HCT116 (cell line): ENCODE measurements around the gene CUX1. TPM values are rescaled to one million over a fixed set of nuclear protein-coding genes. Genes with fewer than 3 reads are reported as not detected.
A peak's percentile ranks its signal among the peaks of the same experiment; 100 is the strongest.

Experiments used
- ATAC-seq: fragments of 200-7000 bp; cut with Tn5 transposase; 2 replicates; pipeline ENCODE4 v1.9.1; 2020; ENCODE audit warnings: mild to moderate bottlenecking, moderate library complexity
- BruUV-seq: library from RNA; stranded (reverse); fragments of 400-500 nt; replicated peaks from 2 replicates; lab custom pipeline; 2021; lab: Mats Ljungman, UMichigan
- CTCF ChIA-PET: fragments of 300-600 bp; sonication (Branson Sonifier 250); formaldehyde crosslinking; loops from one replicate; lab custom pipeline; 2021; ENCODE audit warnings: antibody characterized with exemption; lab: Charles Lee
- POLR2A ChIA-PET: fragments of 300-600, 350-600 bp; sonication (Branson Sonifier 250); formaldehyde crosslinking; loops from one replicate; lab custom pipeline; 2021; ENCODE audit warnings: antibody characterized with exemption; lab: Charles Lee
- RAD21 ChIA-PET, 2 experiments: fragments of 300-600 bp; sonication (Branson Sonifier 250); formaldehyde crosslinking; loops; one replicate each; lab custom pipeline; 2023; ENCODE audit warnings: low total read pairs in 2 of 2; ENCODE audit not compliant: uncharacterized antibody in 2 of 2, unreplicated experiment in 2 of 2, low non-redundant PET in 1 of 2; lab: Charles Lee
- DNase-seq: peaks from one replicate; pipeline ENCODE4 v3.0.0-alpha.2; 2010; ENCODE audit warnings: low read depth, low spot score
- H2AFZ ChIP-seq: fragments of 200-600 bp; shearing (Covaris generic), sonication (generic); 2 replicates; pipeline ENCODE4 v1.6.1; 2017; ENCODE audit warnings: low read depth, mixed run types, mixed read lengths, antibody characterized with exemption, low read length; ENCODE audit not compliant: poor library complexity, severe bottlenecking
- H3K27ac ChIP-seq: 2 replicates; pipeline ENCODE4 v1.5.1; 2012; ENCODE audit warnings: low read depth, low read length
- H3K27me3 ChIP-seq: fragments of 200-600 bp; sonication (generic); 2 replicates; pipeline ENCODE4 v1.6.1; 2016; ENCODE audit warnings: mixed run types, low read length, mixed read lengths; ENCODE audit not compliant: insufficient read depth
- H3K36me3 ChIP-seq, 2 experiments: fragments of 200-500 bp in 1 of 2; fragments of 200-600 bp in 1 of 2; sonication (Bioruptor generic) in 1 of 2; sonication (generic) in 1 of 2; 2 replicates each; pipeline versions ENCODE4 v1.5.1 to v1.6.1; 2014 to 2016; ENCODE audit warnings: low read length in 2 of 2, inconsistent platforms in 1 of 2, mixed read lengths in 1 of 2, mixed run types in 1 of 2; ENCODE audit not compliant: insufficient read depth in 2 of 2, control insufficient read depth in 1 of 2
- H3K4me1 ChIP-seq, 2 experiments: fragments of 200-600 bp in 1 of 2; sonication (generic) in 1 of 2; 2 replicates each; pipeline versions ENCODE4 v1.5.1 to v1.6.1; 2012 to 2017; ENCODE audit warnings: low read length in 2 of 2, inconsistent platforms in 1 of 2, mild to moderate bottlenecking in 1 of 2, mixed read lengths in 1 of 2, mixed run types in 1 of 2, moderate library complexity in 1 of 2; ENCODE audit not compliant: insufficient read depth in 2 of 2, control insufficient read depth in 1 of 2
- H3K4me2 ChIP-seq: fragments of 200-600 bp; sonication (generic); 2 replicates; pipeline ENCODE4 v1.6.1; 2017; ENCODE audit warnings: mixed run types, low read length, mixed read lengths
- H3K4me3 ChIP-seq, 2 experiments: fragments of 200-600 bp in 1 of 2; sonication (generic) in 1 of 2; replicated peaks in 1 of 2; 2 replicates each; pipeline ENCODE4 v1.5.1; 2011 to 2016; ENCODE audit warnings: low read length in 2 of 2, control low read depth in 1 of 2, low read depth in 1 of 2, mild to moderate bottlenecking in 1 of 2, mixed read lengths in 1 of 2, mixed run types in 1 of 2
- H3K79me2 ChIP-seq: fragments of 200-600 bp; sonication (generic); 2 replicates; pipeline ENCODE4 v1.6.1; 2017; ENCODE audit warnings: mild to moderate bottlenecking, mixed run types, low read length, moderate library complexity, mixed read lengths; ENCODE audit not compliant: insufficient read depth
- H3K9ac ChIP-seq: fragments of 200-600 bp; sonication (generic); 2 replicates; pipeline ENCODE4 v1.6.1; 2016; ENCODE audit warnings: low read length, mixed read lengths
- H3K9me2 ChIP-seq: fragments of 200-600 bp; sonication (generic), shearing (Covaris generic); 2 replicates; pipeline ENCODE4 v1.6.1; 2017; ENCODE audit warnings: mixed run types, mild to moderate bottlenecking, moderate library complexity; ENCODE audit not compliant: insufficient read depth
- H3K9me3 ChIP-seq, 2 experiments: fragments of 200-500 bp in 1 of 2; fragments of 200-600 bp in 1 of 2; sonication (Bioruptor generic) in 1 of 2; sonication (generic) in 1 of 2; 2 replicates each; pipeline ENCODE4 v1.6.1; 2014 to 2017; ENCODE audit warnings: low read length in 2 of 2, mixed read lengths in 2 of 2, inconsistent platforms in 1 of 2, low read depth in 1 of 2, mild to moderate bottlenecking in 1 of 2, mixed run types in 1 of 2, moderate library complexity in 1 of 2; ENCODE audit not compliant: control insufficient read depth in 1 of 2, insufficient read depth in 1 of 2
- H4K20me1 ChIP-seq: fragments of 200-600 bp; sonication (generic), shearing (Covaris generic); 2 replicates; pipeline ENCODE4 v1.6.1; 2017; ENCODE audit warnings: mixed run types, mild to moderate bottlenecking, moderate library complexity; ENCODE audit not compliant: insufficient read depth
- ATF3 ChIP-seq: IDR thresholded peaks from 2 replicates; pipeline ENCODE4 v1.6.1; 2012
- CBX3 ChIP-seq: IDR thresholded peaks from 2 replicates; pipeline ENCODE4 v1.6.1; 2012; ENCODE audit warnings: low read depth
- CEBPB ChIP-seq: IDR thresholded peaks from 2 replicates; pipeline ENCODE4 v1.6.1; 2012; ENCODE audit warnings: low read depth
- CTCF ChIP-seq, 3 experiments: fragments of 200-600 bp in 1 of 3; sonication (generic) in 1 of 3; IDR thresholded peaks in 2 of 3; conservative IDR thresholded peaks in 1 of 3; 2 replicates each; pipeline ENCODE4 v1.5.1; 2012 to 2017; ENCODE audit warnings: low read depth in 2 of 3, low read length in 2 of 3, antibody characterized with exemption in 1 of 3, borderline replicate concordance in 1 of 3, control low read depth in 1 of 3, mild to moderate bottlenecking in 1 of 3, mixed read lengths in 1 of 3, mixed run types in 1 of 3, moderate library complexity in 1 of 3; ENCODE audit not compliant: insufficient read depth in 1 of 3
- EGR1 ChIP-seq: IDR thresholded peaks from 2 replicates; pipeline ENCODE4 v1.6.1; 2012; ENCODE audit warnings: low read depth
- EZH2 ChIP-seq: fragments of 200-600 bp; sonication (generic); IDR thresholded peaks from 2 replicates; pipeline ENCODE4 v1.6.1; 2017; ENCODE audit warnings: antibody characterized with exemption, mixed run types
- EZH2phosphoT487 ChIP-seq: fragments of 200-600 bp; IDR thresholded peaks from 2 replicates; pipeline ENCODE4 v1.6.1; 2018; ENCODE audit warnings: antibody characterized with exemption, borderline replicate concordance
- FOSL1 ChIP-seq: IDR thresholded peaks from 2 replicates; pipeline ENCODE4 v1.6.1; 2012; ENCODE audit warnings: low read depth
- JUND ChIP-seq: IDR thresholded peaks from 2 replicates; pipeline ENCODE4 v1.6.1; 2012
- POLR2A ChIP-seq: IDR thresholded peaks from 2 replicates; pipeline ENCODE4 v1.7.0; 2011; ENCODE audit warnings: borderline replicate concordance; ENCODE audit not compliant: insufficient read depth, insufficient read length; ENCODE audit errors: extremely low read depth
- POLR2AphosphoS5 ChIP-seq: IDR thresholded peaks from 2 replicates; pipeline ENCODE4 v1.6.1; 2011; ENCODE audit warnings: mild to moderate bottlenecking, low read depth, low read length, moderate library complexity
- RAD21 ChIP-seq: IDR thresholded peaks from 2 replicates; pipeline ENCODE4 v1.6.1; 2012; ENCODE audit warnings: low read depth, mild to moderate bottlenecking
- SIN3A ChIP-seq: IDR thresholded peaks from 2 replicates; pipeline ENCODE4 v1.6.1; 2012; ENCODE audit warnings: low read depth
- SP1 ChIP-seq: IDR thresholded peaks from 2 replicates; pipeline ENCODE4 v1.6.1; 2012; ENCODE audit warnings: low read depth
- SRF ChIP-seq: IDR thresholded peaks from 2 replicates; pipeline ENCODE4 v1.6.1; 2012; ENCODE audit warnings: low read depth
- TCF7L2 ChIP-seq: IDR thresholded peaks from 2 replicates; pipeline ENCODE4 v1.7.0; 2011; ENCODE audit warnings: borderline replicate concordance, inconsistent platforms; ENCODE audit not compliant: insufficient read depth, insufficient read length; ENCODE audit errors: extremely low read depth
- YY1 ChIP-seq: IDR thresholded peaks from 2 replicates; pipeline ENCODE4 v1.6.1; 2011; ENCODE audit warnings: low read length, low read depth, moderate library complexity, mild to moderate bottlenecking; ENCODE audit not compliant: insufficient replicate concordance; ENCODE audit errors: extremely low read depth
- ZFX ChIP-seq: fragments of 450-650 bp; IDR thresholded peaks from 2 replicates; pipeline ENCODE4 v1.6.1; 2017
- ZNF274 ChIP-seq: fragments of 200-500 bp; sonication (Bioruptor generic); IDR thresholded peaks from 2 replicates; pipeline ENCODE4 v1.6.1; 2014; ENCODE audit warnings: mild to moderate bottlenecking, low read depth, low read length, inconsistent platforms
- intact Hi-C: fragments of 100-400 bp; cut with micrococcal nuclease; formaldehyde crosslinking; loops from 2 replicates; pipeline ENCODE4 v1.10.0; 2022
- total RNA-seq: library from RNA; stranded (reverse); gene quantifications from one replicate; pipeline ENCODE4 v1.2.1, GENCODE V29; 2021; ENCODE audit not compliant: unreplicated experiment
- TF ChIP-seq, protein P1 (sequence below): IDR thresholded peaks from 2 replicates; pipeline ENCODE4 v1.6.1; 2012; ENCODE audit warnings: low read depth
- TF ChIP-seq, protein P2 (sequence below): IDR thresholded peaks from 2 replicates; pipeline ENCODE4 v1.6.1; 2012

The CUX1 gene
- total RNA-seq, 1 experiment from 2014 or later: 68.9 TPM

DNA sequence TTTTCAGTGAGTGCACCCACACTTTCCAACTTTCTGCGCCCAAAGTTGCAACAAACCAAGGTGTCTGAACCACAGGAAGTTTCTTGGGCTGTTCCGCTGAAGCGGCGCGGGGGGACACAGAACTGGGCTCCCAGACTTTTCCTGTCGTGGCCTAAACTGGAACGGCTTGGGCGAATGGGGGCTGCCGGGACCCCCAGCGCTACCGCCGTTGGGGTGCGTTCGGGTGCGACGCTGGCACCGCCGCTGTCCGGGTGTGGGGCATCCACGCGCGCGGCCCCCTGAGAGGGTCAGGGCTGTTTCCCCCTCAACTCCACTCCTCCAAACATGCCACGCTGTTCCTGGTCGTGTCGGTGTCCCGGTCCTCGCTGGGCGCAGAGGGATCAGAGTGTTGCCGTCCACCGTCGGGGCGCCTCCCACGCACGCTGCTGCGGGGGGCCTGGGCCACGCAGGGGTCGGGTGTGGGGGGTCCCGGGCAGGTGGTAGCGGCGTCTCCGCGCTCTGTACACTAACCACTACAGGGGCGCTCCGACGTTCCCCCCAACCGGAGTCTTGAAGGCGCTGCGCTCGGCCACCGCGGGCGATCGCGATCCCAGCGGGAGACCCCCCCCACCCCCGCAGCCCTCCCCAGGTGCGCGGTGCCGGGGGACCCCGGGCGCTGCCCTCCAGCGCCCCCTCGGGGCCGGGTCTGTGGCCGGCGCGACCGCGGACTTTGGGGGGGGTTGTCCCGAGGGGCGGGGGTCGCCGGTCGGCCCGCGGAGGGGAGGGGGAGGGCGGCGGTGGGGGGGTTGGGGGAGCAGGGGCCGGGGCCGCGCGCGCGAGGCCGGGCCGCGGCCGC, 2.2 kb upstream of the CUX1 start:
- peak overlapping the region; percentile 92 for H3K4me2 ChIP-seq
- peak overlapping the region; percentile 88 for H3K9ac ChIP-seq
- CTCF ChIA-PET: interaction anchor here (1.1 to 1.6 kb wide), 4 partner anchors 10 to 273 kb away, joined by 4 to 7 read pairs (median 4); no protein-coding TSS in a partner anchor
- no peaks in the 10 kb centered on the region; the same call in 1 of the 2 replicates for H4K20me1 ChIP-seq
- H2AFZ ChIP-seq: peak overlapping the region; percentile 57
- RAD21 ChIA-PET: interaction anchor here in 1 of 2 experiments (1.3 kb wide), 1 partner anchor 273 kb away, joined by 3 read pairs; no protein-coding TSS in a partner anchor
- intact Hi-C loops: loop anchor here (1.0 to 10.0 kb wide), 6 partner anchors 72 to 422 kb away; no protein-coding TSS in a partner anchor
- peaks cover 34% of the 10 kb centered on the region for H3K79me2 ChIP-seq
- H3K9me2 ChIP-seq: no peaks in the 10 kb centered on the region
- H3K36me3 ChIP-seq: no peaks in the 10 kb centered on the region; a peak in 1 of 4 replicates
- peak overlapping the region; percentile 59 to 77 for H3K4me3 ChIP-seq
- DNase-seq: no peak
- BruUV-seq: no TSS peak
- no peaks in the 10 kb centered on the region for H3K27me3 ChIP-seq
- no peaks in the 10 kb centered on the region for H3K9me3 ChIP-seq
- POLR2A ChIA-PET: interaction anchor here (1.0 to 1.4 kb wide), 2 partner anchors 10 to 71 kb away, joined by 3 to 6 read pairs; no protein-coding TSS in a partner anchor
- H3K4me1 ChIP-seq: peaks cover 24 to 48% of the 10 kb centered on the region in 2 experiments
- peak; percentile 51 for ATAC-seq
- H3K27ac ChIP-seq: peak overlapping the region; percentile 90
- TF ChIP-seq POLR2A (no peak), JUND (no peak), SIN3A (no peak), SRF (no peak), EZH2 (no peak), FOSL1 (no peak), EGR1 (peak; percentile 87), CEBPB (no peak), POLR2AphosphoS5 (no peak), EZH2phosphoT487 (no peak), SP1 (no peak; the same call in 1 of the 2 replicates), ATF3 (no peak), CTCF (IDR thresholded peaks at IDR 0.05 in 2 of 3, conservative IDR thresholded peaks at IDR 0.05 in 1 of 3; ENCODE audit: borderline replicate concordance in 1 of 3, insufficient read depth in 1 of 3, low read depth in 2 of 3, low read length in 2 of 3) (peak; percentile 31 to 52 (median 32); a peak in 5 of 6 replicates), RAD21 (peak; percentile 42; the same call in 1 of the 2 replicates), ZNF274 (no peak), CBX3 (no peak), ZFX (no peak), TCF7L2 (peak; percentile 32), YY1 (no peak)
- TF ChIP-seq, protein P1, sequence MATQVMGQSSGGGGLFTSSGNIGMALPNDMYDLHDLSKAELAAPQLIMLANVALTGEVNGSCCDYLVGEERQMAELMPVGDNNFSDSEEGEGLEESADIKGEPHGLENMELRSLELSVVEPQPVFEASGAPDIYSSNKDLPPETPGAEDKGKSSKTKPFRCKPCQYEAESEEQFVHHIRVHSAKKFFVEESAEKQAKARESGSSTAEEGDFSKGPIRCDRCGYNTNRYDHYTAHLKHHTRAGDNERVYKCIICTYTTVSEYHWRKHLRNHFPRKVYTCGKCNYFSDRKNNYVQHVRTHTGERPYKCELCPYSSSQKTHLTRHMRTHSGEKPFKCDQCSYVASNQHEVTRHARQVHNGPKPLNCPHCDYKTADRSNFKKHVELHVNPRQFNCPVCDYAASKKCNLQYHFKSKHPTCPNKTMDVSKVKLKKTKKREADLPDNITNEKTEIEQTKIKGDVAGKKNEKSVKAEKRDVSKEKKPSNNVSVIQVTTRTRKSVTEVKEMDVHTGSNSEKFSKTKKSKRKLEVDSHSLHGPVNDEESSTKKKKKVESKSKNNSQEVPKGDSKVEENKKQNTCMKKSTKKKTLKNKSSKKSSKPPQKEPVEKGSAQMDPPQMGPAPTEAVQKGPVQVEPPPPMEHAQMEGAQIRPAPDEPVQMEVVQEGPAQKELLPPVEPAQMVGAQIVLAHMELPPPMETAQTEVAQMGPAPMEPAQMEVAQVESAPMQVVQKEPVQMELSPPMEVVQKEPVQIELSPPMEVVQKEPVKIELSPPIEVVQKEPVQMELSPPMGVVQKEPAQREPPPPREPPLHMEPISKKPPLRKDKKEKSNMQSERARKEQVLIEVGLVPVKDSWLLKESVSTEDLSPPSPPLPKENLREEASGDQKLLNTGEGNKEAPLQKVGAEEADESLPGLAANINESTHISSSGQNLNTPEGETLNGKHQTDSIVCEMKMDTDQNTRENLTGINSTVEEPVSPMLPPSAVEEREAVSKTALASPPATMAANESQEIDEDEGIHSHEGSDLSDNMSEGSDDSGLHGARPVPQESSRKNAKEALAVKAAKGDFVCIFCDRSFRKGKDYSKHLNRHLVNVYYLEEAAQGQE: no peak
- TF ChIP-seq, protein P2, sequence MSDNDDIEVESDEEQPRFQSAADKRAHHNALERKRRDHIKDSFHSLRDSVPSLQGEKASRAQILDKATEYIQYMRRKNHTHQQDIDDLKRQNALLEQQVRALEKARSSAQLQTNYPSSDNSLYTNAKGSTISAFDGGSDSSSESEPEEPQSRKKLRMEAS: 0 out of 2 replicates have a peak, but pooled peaks have one; percentile 11
